Stimulated activated naive CD4-positive, alpha-beta T cell (primary cell): ENCODE measurements around the gene GPC3.
"Not testable (repeated sequence)": the region's sequence is repeated elsewhere in the genome, so short reads cannot be mapped to it uniquely, and the experiment has no call there.

Experiments
- DNase-seq, 6 experiments: peaks; one replicate each; lab custom pipeline; 2025; lab: John Stamatoyannopoulos, UW

GPC3 gene

DNA sequence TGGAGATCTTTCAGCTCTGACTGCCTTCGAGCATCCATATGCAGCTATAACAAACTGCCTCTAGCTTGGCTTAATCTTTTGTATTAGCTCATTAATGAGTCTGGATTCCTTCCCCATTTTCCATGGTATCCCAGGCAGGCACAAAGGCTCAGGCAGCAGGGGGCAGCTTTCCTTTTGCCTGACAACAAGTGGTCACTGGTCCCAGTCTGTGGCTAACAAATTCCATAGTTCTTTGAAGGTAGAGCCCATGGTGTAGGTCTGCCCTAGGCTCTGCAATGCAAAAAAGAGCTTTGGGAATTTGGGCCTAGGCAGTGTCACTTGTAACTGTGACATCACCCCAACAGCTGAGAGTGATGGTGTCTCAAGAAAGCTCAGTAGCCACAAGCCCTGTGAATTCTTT, 335.7 kb downstream of the GPC3 start:
- no peak for DNase-seq

DNA sequence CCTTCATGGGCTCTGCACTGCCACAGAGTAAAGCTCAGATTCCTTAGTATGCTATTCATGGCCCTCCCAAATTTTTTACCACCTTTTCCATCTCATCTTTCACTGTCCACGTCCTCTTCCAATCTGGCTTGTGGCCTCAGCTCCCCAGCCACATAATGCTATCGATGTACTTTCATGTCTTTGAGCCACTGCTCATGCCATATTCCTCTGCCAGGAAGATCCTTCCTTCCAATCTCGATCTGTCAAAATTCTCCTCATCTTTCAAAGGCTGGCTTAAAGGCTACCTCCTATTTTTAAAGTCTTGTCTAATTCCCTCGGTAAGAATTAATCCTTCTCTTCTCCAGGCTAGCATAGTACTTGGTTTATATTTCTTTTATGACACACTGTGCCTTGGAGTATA, 336.8 kb downstream of the GPC3 start:
- DNase-seq, result no peak

- no peak for DNase-seq
These were observed 338.7 kb downstream of the GPC3 start for GRCh38 chrX:133646719-133647116.

DNA sequence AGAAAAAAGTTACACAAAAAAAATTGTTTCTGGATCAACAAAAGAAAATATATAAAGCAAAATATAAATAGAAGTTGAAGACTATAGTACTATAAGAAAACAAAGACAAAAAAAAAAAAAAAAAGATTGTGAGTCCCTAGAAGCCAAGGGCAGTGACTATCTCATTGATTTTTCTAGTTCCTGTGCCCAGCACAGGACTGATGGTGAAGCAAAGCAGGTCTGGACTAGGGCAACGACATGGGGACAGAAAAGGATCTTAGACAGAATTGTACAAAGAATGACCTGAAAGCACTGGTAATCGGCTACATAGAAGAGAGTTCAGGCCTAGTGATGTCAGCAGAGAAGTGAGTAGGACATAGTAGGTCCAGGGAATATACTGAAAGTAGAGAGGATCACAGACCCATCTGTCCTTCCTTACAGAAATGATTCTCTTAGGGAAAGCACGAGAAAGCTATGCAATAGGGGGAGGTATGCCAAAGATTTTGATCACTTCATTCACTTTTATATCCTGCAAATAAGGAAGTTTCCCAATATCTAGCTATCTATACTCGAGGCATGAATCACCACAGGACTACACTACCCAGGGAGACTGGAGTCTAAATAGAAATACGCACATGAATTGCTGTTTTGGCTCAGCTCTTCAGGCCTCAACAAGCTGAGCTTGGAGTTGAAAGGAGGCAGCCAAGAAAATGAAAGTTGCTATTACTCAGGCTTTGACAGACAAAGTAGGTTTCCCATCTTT, 339.2 kb downstream of the GPC3 start:
- no peak for DNase-seq

DNA sequence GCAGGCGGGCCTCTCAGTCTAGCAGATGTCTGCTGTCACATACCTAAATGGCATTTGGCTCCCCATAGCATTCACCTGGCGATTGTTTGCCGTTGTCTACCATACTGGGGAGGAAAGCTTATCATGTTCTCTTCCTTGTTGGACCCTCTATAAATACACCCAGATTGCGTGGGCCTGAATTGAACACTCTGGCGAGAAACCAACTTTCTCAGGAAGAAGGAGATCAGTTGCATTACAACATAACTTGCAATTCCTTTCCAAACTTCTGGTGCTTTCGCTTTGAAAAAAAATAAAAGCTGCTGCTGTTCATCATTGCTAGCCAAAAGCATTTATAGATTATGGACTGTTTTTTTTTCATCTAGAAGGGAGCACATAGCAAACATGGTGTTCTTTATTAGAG, 340.1 kb downstream of the GPC3 start:
- DNase-seq, result no peak

- no peak for DNase-seq
These were observed 345.0 kb downstream of the GPC3 start for GRCh38 chrX:133640161-133641015.

DNA sequence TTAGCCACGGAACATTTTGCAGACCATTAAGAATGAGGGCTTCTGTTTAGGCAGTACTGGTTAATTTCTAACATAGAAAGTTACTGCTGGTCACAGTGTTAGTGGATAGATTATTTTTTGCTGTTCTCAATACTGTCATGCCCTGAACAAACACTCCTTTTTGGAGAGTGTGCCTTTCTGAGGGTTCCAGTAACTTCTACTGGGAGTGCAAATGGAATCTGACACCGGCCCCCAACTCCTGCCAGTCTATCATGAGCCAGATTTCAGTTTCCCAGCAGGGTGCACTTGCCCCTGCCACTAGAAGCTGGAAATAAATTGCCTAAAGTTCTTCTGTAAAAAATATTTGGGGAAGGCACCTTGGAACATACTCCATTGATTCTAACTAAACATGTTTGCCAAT, 345.7 kb downstream of the GPC3 start:
- DNase-seq, result no peak

- no peak for DNase-seq
These were observed 347.1 kb downstream of the GPC3 start for GRCh38 chrX:133638285-133638684.

DNA sequence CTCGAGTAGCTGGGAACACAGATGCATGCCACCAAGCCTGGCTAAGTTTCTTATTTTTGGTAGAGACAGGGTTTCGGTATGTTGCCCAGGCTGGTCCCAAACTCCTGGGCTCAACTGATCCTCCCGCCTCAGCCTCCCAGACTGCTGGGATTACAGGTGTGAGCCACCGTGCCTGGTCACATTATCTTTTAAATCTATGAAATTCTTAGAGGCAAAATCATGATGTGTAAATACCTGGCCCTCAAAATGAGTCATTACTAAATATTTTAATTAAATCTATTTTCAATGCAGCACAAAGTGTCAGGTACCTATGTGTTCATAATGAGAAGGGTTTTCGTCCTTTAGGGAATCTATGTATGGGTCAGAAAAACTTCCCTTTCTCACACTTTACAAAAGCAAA, 347.6 kb downstream of the GPC3 start:
- no peak for DNase-seq

- no peak for DNase-seq
These were observed 349.4 kb downstream of the GPC3 start for GRCh38 chrX:133636009-133636408.

GRCh38 chrX:133634416-133634815, 351.0 kb downstream of the GPC3 start:
- no peak for DNase-seq

DNA sequence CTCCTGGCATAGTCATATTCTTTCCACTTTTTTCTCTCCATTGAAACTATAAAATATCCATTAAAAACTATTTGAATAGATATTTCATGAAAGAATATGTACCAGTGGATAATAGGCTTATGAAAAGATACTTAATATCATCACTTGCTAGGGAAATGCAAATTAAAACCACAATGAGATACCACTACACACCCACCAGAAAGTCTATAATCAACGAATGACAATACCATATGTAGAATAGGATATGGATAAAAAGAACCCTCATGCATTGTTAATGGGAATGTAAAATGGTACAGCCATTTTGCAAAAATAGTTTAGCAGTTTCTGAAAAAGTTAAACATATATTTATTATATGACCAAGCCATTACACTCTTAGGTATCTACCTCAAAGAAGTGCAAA, 351.4 kb downstream of the GPC3 start:
- no peak for DNase-seq

DNA sequence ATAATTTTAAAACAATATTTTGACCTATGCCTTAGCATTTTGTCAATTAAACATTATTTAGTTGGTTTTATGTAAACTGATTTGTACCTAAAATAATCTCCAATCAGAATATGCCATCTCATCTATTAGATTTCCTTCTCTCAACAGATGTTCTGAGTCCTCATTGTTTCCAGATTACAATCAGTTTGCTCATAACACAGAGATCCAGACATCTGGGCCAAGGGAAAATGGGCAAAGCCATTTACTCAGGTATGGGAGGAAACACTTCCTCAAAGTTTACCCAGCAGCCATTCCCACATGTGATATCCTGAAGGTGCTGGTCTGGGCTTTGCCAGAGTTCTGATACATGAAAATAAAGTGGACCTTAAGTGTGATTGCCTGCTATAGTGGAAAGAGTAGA, 352.2 kb downstream of the GPC3 start:
- no peak for DNase-seq

- DNase-seq, result no peak
These were observed 355.0 kb downstream of the GPC3 start for GRCh38 chrX:133630362-133630761.

- DNase-seq, result no peak
These were observed 357.7 kb downstream of the GPC3 start for GRCh38 chrX:133627673-133628072.

- DNase-seq, result not testable (repeated sequence)
These were observed 364.0 kb downstream of the GPC3 start for GRCh38 chrX:133621384-133621783.

DNA sequence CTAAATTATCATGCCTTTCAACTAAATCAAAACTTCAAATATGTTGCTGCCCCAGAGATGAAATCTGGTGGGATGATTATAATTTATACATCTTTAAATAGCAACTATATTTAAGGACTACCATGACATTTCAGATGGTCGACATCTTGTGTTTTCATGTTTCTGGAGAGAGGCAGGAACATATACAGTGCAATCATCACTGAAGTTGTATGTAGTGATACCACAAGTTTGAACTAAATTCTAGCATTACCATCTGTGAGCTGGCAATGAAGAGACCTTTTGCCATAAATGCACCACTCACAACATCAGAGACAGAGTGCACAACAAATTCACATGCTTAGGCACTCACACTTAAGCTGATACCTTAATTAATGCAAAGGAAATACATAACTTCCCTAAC, 373.7 kb downstream of the GPC3 start:
- DNase-seq, result no peak

- DNase-seq, result no peak
These were observed 375.3 kb downstream of the GPC3 start for GRCh38 chrX:133610056-133610455.

DNA sequence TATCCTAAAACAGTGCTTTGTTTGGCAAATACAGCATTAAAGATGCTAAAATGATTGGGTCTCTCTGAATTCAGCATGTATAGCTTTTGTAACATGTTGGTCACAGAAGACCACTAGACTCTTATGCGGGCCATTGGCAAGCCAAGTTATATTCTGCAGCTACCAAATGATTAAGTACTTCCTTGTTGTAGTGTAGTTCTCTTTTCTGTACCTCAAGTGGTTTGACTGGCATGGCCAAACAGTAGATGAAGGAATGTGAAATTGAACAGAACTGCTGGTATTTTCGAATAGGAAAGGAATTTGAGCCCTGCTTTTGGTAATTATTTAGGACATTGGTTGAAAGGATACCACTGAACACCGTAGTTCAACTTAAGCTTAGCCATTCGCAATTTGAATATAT, 376.2 kb downstream of the GPC3 start:
- no peak for DNase-seq

- DNase-seq, result no peak
These were observed 377.0 kb downstream of the GPC3 start for GRCh38 chrX:133608406-133608805.

- no peak for DNase-seq
These were observed 377.7 kb downstream of the GPC3 start for GRCh38 chrX:133607419-133608348.

DNA sequence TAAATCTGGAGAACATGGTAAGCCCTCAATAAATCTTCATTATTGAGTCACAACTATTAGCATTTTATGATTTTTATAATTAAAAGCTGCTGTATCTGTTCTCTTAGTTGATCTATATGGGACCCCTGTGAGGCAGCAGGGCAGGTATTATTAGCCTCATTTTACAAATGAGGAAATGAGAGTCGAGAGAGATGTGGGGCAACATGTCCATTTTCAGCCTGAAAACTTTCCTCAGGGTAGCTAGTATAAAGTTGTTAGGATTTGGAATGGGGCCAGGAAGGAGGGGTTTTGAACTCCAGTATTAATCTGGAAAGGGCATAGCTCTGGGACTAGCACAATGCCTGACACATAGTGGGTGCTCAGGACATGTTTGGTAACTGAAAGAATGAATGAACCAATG, 378.4 kb downstream of the GPC3 start:
- DNase-seq, result no peak
